ENCODE results near the gene SPACA9. TPM values are rescaled to one million over a fixed set of nuclear protein-coding genes. Genes with fewer than 3 reads are reported as not detected.
A peak's percentile ranks its signal among the peaks of the same experiment; 100 is the strongest.

The SPACA9 gene
- total RNA-seq, 1 experiment from 2014 or later: 2.1 TPM

DNA sequence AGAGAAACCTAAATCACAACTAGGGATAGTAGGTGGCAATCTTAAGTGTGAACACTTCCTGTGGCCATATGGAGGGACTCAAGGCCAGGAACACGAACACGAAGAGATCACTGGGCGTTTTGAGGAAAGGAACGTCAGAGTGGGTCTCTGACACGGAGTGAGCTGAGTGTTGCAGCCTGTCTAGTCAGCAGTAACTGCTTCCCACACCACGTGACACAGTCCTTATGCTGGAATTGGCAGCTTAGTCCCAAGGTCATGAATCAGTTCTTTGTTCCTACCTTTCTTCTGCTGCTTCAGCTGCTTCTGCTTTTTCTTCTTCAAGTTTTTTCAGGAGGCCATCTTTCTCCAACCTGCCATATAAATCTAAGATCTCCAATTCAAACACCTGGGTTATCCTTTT is 18.2 kb downstream of the SPACA9 start:
- intact Hi-C loops (cut with micrococcal nuclease; ENCODE audit: unreplicated experiment): no loop called here
- TF ChIP-seq, protein P1, sequence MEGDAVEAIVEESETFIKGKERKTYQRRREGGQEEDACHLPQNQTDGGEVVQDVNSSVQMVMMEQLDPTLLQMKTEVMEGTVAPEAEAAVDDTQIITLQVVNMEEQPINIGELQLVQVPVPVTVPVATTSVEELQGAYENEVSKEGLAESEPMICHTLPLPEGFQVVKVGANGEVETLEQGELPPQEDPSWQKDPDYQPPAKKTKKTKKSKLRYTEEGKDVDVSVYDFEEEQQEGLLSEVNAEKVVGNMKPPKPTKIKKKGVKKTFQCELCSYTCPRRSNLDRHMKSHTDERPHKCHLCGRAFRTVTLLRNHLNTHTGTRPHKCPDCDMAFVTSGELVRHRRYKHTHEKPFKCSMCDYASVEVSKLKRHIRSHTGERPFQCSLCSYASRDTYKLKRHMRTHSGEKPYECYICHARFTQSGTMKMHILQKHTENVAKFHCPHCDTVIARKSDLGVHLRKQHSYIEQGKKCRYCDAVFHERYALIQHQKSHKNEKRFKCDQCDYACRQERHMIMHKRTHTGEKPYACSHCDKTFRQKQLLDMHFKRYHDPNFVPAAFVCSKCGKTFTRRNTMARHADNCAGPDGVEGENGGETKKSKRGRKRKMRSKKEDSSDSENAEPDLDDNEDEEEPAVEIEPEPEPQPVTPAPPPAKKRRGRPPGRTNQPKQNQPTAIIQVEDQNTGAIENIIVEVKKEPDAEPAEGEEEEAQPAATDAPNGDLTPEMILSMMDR (conservative IDR thresholded peaks at IDR 0.05; ENCODE audit: low read depth, low read length): no peak
- TF ChIP-seq EZH2 (IDR thresholded peaks at IDR 0.05; ENCODE audit: borderline replicate concordance, low read depth, low read length, poor library complexity, severe bottlenecking): no peak
- BruUV-seq (replicated peaks): no TSS peak
- POLR2A ChIA-PET (ENCODE audit: low non-redundant PET): no interaction called here
- DNase-seq (ENCODE audit: low spot score): no peak
- CTCF ChIA-PET: no interaction called here
- Histone ChIP-seq H3K9me3 (ENCODE audit: low read depth, low read length, poor library complexity, severe bottlenecking) (no peaks in the 10 kb centered on the region), H3K27me3 (replicated peaks; ENCODE audit: insufficient read depth, low read depth, low read length, poor library complexity) (no peaks in the 10 kb centered on the region), H3K27ac (ENCODE audit: low read depth, low read length, poor library complexity, severe bottlenecking) (no peak overlapping the region), H3K4me3 (ENCODE audit: low read depth, low read length, poor library complexity, severe bottlenecking) (no peak overlapping the region), H3K4me1 (ENCODE audit: insufficient read depth, low read length, poor library complexity, severe bottlenecking) (no peaks in the 10 kb centered on the region), H3K36me3 (ENCODE audit: insufficient read depth, low read length, poor library complexity, severe bottlenecking) (peaks cover 38% of the 10 kb centered on the region)

DNA sequence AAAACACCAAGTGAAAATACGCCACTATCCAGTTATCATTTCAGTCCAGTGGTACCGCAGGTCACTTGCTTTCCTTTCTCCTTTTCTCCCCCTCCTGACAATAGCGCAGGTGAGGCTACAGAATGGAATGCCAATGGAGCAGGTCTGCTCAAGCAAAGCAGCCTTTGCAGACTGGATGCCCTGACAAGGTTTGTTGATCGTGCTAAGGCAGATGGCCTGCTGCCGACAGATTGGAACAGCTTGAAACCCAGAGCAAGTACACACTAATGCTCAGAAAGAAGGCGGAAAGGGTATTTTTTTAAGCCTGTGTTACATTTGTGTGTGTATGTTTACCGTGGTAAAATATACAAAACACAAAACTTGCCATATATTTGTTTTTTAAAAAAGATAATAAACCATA is 19.4 kb downstream of the SPACA9 start:
- H3K27ac ChIP-seq (ENCODE audit: low read depth, low read length, poor library complexity, severe bottlenecking): no peak overlapping the region
- intact Hi-C loops (cut with micrococcal nuclease; ENCODE audit: unreplicated experiment): no loop called here
- no TSS peak for BruUV-seq (replicated peaks)
- no peak for DNase-seq (ENCODE audit: low spot score)
- CTCF ChIA-PET: no interaction called here
- H3K27me3 ChIP-seq (replicated peaks; ENCODE audit: insufficient read depth, low read depth, low read length, poor library complexity): no peaks in the 10 kb centered on the region
- peaks cover 38% of the 10 kb centered on the region for H3K36me3 ChIP-seq (ENCODE audit: insufficient read depth, low read length, poor library complexity, severe bottlenecking)
- H3K4me3 ChIP-seq (ENCODE audit: low read depth, low read length, poor library complexity, severe bottlenecking): no peak overlapping the region
- POLR2A ChIA-PET (ENCODE audit: low non-redundant PET): no interaction called here
- H3K9me3 ChIP-seq (ENCODE audit: low read depth, low read length, poor library complexity, severe bottlenecking): no peaks in the 10 kb centered on the region
- TF ChIP-seq, protein P1 (conservative IDR thresholded peaks at IDR 0.05; ENCODE audit: low read depth, low read length): no peak
- no peak for TF ChIP-seq EZH2 (IDR thresholded peaks at IDR 0.05; ENCODE audit: borderline replicate concordance, low read depth, low read length, poor library complexity, severe bottlenecking)
- H3K4me1 ChIP-seq (ENCODE audit: insufficient read depth, low read length, poor library complexity, severe bottlenecking): no peaks in the 10 kb centered on the region

DNA sequence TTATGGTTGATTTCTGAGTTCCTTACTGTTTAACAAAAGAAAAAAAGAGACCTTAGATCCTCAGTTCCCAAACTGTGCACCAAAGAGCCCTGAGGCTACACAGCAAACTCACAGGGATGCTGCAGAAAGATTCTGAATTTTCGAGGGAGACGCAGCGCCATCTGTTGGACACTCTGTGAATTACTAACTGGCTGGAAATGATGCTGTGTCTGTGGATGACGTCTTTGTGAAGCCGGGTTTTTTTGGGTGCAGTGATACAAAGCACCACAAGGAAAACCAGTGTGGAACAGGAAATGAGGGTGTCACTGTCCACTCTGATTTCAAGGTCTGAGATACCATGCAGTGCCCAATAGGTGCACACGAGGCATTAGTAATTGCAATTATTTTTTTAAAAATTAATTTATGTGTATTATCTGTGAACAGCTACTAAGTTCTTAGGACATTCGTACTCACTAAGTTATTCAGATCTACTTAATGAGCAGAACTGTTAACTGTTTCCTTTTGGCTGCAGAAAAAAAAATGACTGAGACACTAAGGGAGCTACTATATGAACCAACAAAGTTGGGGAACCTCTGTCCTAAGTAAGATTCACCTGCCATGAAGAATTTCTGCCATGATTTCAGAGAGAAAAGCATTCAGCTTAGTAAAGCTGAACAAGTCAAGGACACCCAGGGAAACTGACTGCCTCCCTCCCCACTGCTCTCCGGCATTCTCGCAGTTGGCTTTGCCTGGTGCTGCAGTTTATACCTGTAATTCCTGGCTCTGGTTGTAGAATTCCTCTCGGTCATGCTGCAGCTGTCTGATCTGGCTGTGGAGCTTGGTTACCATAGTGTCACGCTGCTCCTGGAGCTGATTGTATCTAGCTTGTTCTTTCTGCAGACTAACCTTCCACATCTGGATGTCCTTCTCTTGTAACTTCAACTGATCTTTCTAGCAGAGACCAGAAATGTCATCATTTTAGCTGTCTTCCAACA is 23.4 kb downstream of the SPACA9 start:
- TF ChIP-seq, protein P1 (conservative IDR thresholded peaks at IDR 0.05; ENCODE audit: low read depth, low read length): peak; percentile 93
- no peak for TF ChIP-seq EZH2 (IDR thresholded peaks at IDR 0.05; ENCODE audit: borderline replicate concordance, low read depth, low read length, poor library complexity, severe bottlenecking)
- no peak overlapping the region for H3K4me3 ChIP-seq (ENCODE audit: low read depth, low read length, poor library complexity, severe bottlenecking)
- no peak overlapping the region for H3K27ac ChIP-seq (ENCODE audit: low read depth, low read length, poor library complexity, severe bottlenecking)
- intact Hi-C loops (cut with micrococcal nuclease; ENCODE audit: unreplicated experiment): no loop called here
- no TSS peak for BruUV-seq (replicated peaks)
- no peaks in the 10 kb centered on the region for H3K9me3 ChIP-seq (ENCODE audit: low read depth, low read length, poor library complexity, severe bottlenecking)
- ChIA-PET POLR2A (ENCODE audit: low non-redundant PET) (no interaction called here), CTCF (interaction anchor here (0.6 kb wide), 2 partner anchors 54 to 104 kb away, joined by 4 to 5 read pairs; no protein-coding TSS in a partner anchor)
- H3K36me3 ChIP-seq (ENCODE audit: insufficient read depth, low read length, poor library complexity, severe bottlenecking): peaks cover 20% of the 10 kb centered on the region
- H3K27me3 ChIP-seq (replicated peaks; ENCODE audit: insufficient read depth, low read depth, low read length, poor library complexity): no peaks in the 10 kb centered on the region
- DNase-seq (ENCODE audit: low spot score): peak; percentile 87
- H3K4me1 ChIP-seq (ENCODE audit: insufficient read depth, low read length, poor library complexity, severe bottlenecking): no peaks in the 10 kb centered on the region

Data from A673 (cell line).